NCI-H510A treated with DMSO at 0.1 percent for 48 hours (cell line): ENCODE measurements around the gene CFAP58.

Experiments used
- DNase-seq: peaks from one replicate; lab custom pipeline; 2025; lab: John Stamatoyannopoulos, UW

Gene CFAP58

DNA sequence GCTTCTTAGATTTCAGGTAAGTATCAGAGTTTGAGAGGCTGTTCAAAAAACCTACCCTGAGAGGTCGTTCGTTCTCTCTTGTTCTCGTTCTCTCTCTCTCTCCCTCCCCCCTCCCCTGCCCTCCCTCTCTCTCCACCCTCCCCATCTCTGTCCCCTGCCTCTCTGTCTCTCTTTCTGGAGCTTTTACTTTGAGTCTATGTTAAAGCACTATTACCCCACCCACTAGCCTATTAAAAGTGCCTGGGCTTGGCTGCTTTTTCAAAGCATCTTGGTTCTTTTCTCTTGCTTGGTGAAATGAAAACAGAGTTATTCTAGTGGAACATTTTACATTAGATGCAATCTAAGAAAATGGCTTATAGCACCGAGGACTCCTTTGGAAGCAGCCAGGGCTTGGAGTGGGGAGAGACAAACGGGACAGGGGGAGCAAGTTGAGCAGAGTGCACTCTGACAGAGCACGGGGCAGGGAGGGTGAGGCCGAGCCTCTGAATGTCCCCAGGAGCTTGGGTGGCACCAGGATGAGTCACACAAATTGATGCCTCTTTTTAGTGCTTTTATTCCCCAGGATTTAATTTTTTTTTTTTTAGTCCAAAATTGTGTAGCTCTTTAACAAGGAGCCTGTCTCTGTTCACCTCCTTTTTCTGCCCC, 134.3 kb downstream of the CFAP58 start:
- no peak for DNase-seq

DNA sequence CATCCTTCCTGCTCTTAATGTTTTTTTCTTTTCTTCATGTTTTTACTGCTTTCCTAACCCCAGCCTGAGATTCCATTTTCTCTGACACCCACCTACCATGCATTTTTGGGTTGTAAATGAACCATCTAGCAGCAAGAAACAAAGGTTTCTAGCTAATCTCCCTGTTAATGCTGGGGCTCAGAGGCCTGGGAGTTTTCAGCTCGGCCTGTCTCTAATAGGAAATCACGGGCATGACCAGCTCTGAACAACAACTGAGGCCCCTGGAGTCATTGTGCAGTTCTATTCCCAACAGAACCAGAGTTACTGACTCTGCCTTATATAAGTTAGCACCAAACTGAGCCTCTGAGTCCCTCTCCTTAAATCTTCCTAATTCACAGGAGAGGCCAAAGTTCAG, 134.8 kb downstream of the CFAP58 start:
- no peak for DNase-seq

DNA sequence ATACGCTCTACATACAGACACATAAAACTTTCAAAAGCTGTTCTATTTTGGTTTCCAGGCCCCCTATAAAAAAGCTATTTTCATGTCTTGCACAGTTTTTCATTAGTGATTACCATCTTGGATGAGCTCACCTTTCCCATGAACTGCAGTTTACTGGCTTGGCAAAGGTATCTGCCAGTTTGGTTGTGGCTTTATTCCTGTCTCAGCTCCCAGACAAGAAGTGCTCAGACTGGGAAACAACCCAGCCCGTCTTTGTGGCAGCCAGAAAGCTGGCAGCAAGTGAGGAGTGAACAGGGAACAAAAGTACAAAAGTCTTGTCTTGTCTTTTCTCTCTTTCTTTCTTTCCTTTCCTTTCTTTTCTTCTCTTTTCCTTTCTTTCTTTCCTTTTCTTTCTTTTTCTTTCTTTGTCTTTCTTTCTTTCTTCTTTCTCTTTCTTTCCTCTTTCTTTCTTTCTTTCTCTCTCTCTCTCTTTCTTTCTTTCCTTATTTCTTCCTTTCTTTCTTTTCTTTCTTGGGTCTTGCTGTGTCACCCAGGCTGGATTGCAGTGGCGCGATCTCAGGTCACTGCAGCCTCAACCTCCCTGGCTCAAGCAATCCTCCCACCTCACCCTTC, 138.8 kb downstream of the CFAP58 start:
- no peak for DNase-seq

DNA sequence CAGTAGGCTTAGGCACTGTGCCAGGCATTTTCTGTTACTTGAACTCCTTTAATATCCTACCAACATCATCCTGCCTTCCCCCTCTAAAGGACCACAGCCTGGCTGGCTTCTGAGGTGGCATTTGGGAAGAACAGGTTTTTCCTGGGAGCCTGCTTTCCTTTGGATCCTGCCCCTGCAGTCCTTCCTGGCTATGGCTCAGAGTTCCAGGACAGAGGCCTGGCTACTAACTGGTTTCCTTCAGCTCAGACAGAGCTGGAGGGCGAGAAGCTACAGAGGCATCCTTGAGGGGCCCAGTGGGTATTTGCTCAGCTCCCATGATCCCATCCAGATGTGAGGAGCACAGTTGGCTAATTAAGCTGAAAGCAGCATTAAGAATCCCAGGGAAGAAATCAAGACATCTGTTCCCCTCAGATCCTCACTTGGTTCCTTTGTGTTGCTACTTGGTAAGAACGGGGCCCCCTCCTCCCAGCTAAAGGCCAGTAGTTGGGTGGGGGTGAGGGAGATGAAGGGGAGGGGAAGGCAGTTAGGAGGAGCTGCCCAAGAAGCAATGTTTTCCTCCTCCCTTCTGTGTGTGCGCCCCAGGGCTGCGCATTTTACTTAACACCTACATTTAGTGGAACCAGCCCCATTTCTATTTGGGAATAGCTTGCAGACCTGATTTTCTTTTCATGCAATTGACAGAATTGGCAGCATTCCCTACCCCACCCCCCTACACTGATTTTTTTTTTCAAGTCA, 144.9 kb downstream of the CFAP58 start:
- no peak for DNase-seq

DNA sequence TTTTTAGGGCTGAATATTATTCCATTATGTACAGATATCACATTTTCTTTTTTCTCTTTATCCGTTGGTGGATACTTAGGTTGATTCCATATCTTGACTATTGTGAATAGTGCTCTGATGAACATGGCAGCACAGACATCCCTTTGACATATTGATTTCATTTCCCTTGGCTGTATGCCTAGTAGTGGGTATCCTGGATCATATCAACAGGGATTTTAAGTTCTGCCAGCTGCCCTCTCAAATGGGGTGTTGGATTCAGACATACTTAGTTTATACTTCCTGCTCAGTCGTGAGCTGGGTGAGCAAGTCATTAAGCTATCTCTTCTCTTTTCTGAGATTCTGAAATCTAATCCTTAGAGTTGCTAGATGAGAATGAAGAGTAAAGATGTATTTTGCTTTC, 147.8 kb downstream of the CFAP58 start:
- no peak for DNase-seq

DNA sequence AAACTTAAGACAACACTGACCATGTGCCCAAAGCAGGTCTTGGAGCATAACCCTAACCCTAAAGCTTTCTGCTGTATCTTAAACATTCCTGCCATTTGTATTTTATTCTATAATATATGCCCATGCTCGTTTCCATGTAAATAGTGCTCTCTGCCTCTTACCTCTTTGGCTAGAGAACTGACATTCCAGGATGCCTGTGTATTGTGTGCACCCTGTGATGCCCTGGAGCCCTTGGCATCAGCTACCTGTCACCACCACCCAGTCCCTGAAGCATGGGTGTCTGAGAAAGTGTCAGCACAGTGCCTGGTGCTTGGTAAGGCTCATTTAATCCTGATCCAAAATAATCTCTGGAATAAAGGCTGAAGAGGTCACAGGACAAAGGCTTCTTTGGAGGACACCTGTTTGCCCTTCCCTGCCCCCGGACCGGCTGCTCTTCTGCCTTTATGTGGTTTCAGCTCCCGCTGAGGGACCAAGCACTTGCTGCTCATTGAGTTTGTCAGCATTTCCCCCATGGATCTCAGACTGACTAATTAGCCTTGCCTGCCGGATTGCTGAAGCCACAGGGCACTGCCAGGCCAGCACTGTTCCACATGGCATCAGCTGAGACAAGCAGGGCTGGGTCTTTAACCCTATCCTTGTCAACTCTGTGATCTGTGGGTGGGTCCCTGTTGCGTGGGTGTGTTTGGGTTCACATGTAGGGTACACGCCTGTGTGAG, 148.4 kb downstream of the CFAP58 start:
- no peak for DNase-seq

DNA sequence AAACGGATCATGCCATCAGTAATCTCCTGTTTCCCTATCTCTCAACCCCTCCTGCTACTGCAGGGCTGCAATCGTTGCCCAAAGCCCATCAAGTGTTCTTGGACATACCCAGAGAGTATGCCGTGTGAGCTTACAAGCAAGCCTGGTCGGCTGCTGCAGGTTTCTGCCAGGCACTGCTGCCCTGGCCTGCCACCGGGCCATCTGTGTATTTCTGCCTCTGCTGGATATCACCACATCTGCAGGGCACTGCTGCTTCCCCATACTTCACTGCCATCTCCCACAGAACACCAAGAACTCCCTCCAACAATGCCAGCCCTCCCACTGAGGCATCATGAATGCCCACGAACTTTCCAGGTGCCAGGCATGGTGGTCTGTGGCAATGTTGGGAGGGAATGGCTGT, 149.3 kb downstream of the CFAP58 start:
- DNase-seq: no peak
